Neural crest cell (in vitro differentiated cells): ENCODE measurements around the gene NPIPB8. TPM values are rescaled to one million over a fixed set of nuclear protein-coding genes. Genes with fewer than 3 reads are reported as not detected.
"Not testable (repeated sequence)": the region's sequence is repeated elsewhere in the genome, so short reads cannot be mapped to it uniquely, and the experiment has no call there.

Source experiments
- DNase-seq: peaks from one replicate; pipeline ENCODE4 v3.0.0; 2021; ENCODE audit warnings: low read depth, mixed read lengths, low spot score
- H3K27ac Mint-ChIP-seq: one replicate; pipeline ENCODE4 v1.8.0; 2021; ENCODE audit warnings: mild to moderate bottlenecking, mixed read lengths; ENCODE audit not compliant: unreplicated experiment
- H3K27me3 Mint-ChIP-seq: 2 replicates; pipeline ENCODE4 v1.8.0; 2021; ENCODE audit warnings: low read depth, mild to moderate bottlenecking, mixed read lengths
- H3K36me3 Mint-ChIP-seq: 2 replicates; pipeline ENCODE4 v1.8.0; 2021; ENCODE audit warnings: low read depth, mild to moderate bottlenecking, mixed read lengths
- H3K4me1 Mint-ChIP-seq: 2 replicates; pipeline ENCODE4 v1.8.0; 2021; ENCODE audit warnings: mixed read lengths
- H3K4me3 Mint-ChIP-seq: one replicate; pipeline ENCODE4 v1.8.0; 2021; ENCODE audit warnings: mild to moderate bottlenecking, mixed read lengths
- H3K9me3 Mint-ChIP-seq: 2 replicates; pipeline ENCODE4 v1.8.0; 2021; ENCODE audit warnings: mixed read lengths
- total RNA-seq: library from RNA; stranded (reverse); gene quantifications from 2 replicates; pipeline ENCODE4 v1.2.1, GENCODE V29; 2021
- TF ChIP-seq, protein P1 (sequence below): fragments of 200-600 bp; sonication (generic); conservative IDR thresholded peaks from 2 replicates; pipeline ENCODE4 v1.5.0; 2021; ENCODE audit warnings: antibody characterized with exemption, mild to moderate bottlenecking

NPIPB8 gene
- total RNA-seq, 1 donor from 2014 or later: not detected

GRCh38 chr16:28623172-28623711 is 14.6 kb upstream of the NPIPB8 start:
- DNase-seq: no peak
- TF ChIP-seq, protein P1, sequence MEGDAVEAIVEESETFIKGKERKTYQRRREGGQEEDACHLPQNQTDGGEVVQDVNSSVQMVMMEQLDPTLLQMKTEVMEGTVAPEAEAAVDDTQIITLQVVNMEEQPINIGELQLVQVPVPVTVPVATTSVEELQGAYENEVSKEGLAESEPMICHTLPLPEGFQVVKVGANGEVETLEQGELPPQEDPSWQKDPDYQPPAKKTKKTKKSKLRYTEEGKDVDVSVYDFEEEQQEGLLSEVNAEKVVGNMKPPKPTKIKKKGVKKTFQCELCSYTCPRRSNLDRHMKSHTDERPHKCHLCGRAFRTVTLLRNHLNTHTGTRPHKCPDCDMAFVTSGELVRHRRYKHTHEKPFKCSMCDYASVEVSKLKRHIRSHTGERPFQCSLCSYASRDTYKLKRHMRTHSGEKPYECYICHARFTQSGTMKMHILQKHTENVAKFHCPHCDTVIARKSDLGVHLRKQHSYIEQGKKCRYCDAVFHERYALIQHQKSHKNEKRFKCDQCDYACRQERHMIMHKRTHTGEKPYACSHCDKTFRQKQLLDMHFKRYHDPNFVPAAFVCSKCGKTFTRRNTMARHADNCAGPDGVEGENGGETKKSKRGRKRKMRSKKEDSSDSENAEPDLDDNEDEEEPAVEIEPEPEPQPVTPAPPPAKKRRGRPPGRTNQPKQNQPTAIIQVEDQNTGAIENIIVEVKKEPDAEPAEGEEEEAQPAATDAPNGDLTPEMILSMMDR: no peak
- H3K4me1 Mint-ChIP-seq: peaks cover 13% of the 10 kb centered on the region
- H3K27ac Mint-ChIP-seq: no peak overlapping the region
- H3K27me3 Mint-ChIP-seq: no peaks in the 10 kb centered on the region
- H3K4me3 Mint-ChIP-seq: no peak overlapping the region
- no peaks in the 10 kb centered on the region for H3K36me3 Mint-ChIP-seq
- H3K9me3 Mint-ChIP-seq: no peaks in the 10 kb centered on the region

DNA sequence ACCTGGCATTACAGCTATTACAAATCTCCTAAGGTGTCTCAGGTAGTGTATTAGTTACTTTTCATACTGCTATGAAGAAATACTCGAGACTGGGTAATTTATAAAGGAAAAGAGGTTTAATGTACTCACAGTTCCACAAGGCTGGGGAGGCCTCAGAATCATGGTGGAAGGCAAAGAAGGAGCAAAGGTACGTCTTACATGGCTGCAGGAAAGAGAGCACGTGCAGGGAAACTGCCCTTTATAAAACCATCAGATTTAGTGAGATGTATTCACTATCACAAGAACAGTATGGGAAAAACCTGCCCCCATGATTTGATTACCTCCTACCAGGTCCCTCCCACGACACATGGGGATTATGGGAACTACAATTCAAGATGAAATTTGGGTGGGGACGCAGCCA is 7.0 kb upstream of the NPIPB8 start:
- not testable (repeated sequence) for H3K4me3 Mint-ChIP-seq, DNase-seq, H3K27ac Mint-ChIP-seq, H3K36me3 Mint-ChIP-seq, H3K27me3 Mint-ChIP-seq, H3K9me3 Mint-ChIP-seq, H3K4me1 Mint-ChIP-seq

- not testable (repeated sequence) for H3K27me3 Mint-ChIP-seq, H3K9me3 Mint-ChIP-seq, H3K4me1 Mint-ChIP-seq, H3K27ac Mint-ChIP-seq, H3K4me3 Mint-ChIP-seq, H3K36me3 Mint-ChIP-seq, DNase-seq
These were observed 1.6 kb upstream of the NPIPB8 start for GRCh38 chr16:28636093-28636823.

DNA sequence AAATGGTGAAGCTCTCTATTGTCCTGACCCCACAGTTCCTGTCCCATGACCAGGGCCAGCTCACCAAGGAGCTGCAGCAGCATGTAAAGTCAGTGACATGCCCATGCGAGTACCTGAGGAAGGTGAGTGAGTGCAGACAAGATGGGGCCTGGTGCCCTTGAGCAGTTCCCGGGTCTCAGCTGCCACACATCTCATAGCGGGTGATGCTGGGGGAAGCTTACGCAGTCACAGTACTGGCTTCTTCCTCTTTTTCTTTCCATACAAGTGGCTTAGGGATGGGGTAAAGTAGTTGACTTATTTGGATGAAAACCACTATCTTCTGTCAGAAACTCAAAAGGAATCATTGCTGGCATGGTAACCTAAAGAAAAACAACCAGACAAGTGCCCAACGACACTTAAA is 494 bp downstream of the NPIPB8 start:
- H3K36me3 Mint-ChIP-seq, H3K9me3 Mint-ChIP-seq, H3K27ac Mint-ChIP-seq, H3K27me3 Mint-ChIP-seq, H3K4me1 Mint-ChIP-seq, H3K4me3 Mint-ChIP-seq, DNase-seq: not testable (repeated sequence)

DNA sequence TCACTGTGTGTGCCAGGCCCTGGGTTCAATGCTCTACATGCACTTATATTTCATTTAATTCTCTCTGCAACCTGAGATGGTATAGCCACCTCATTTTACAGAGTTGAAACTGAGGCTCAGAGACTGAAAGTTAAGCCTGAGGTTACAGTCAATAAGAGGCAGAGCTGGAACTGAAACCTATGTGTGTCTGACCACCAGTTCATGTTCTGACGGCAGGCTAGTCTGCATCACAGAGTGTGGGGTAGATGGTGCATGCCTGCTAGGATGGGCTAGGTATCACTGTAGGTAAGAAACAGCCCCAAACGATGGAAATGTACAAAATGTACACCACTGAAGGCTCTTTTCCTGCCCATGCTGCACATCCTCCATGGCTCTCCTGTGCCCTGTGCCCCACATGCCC is 2.1 kb downstream of the NPIPB8 start:
- H3K4me1 Mint-ChIP-seq, DNase-seq, H3K36me3 Mint-ChIP-seq, H3K27me3 Mint-ChIP-seq, H3K4me3 Mint-ChIP-seq, H3K27ac Mint-ChIP-seq, H3K9me3 Mint-ChIP-seq: not testable (repeated sequence)

DNA sequence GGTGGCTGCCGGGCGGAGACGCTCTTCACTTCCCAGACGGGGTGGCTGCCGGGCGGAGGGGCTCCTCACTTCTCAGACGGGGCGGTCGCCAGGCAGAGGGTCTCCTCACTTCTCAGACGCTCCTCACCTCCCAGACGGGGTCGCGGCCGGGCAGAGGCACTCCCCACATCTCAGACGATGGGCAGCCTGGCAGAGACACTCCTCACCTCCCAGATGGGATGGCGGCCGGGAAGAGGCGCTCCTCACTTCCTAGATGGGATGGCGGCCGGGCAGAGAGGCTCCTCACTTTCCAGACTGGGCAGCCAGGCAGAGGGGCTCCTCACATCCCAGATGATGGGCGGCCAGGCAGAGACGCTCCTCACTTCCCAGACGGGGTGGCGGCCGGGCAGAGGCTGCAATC is 28.4 kb downstream of the NPIPB8 start:
- H3K4me3 Mint-ChIP-seq, DNase-seq, H3K27me3 Mint-ChIP-seq: not testable (repeated sequence)

DNA sequence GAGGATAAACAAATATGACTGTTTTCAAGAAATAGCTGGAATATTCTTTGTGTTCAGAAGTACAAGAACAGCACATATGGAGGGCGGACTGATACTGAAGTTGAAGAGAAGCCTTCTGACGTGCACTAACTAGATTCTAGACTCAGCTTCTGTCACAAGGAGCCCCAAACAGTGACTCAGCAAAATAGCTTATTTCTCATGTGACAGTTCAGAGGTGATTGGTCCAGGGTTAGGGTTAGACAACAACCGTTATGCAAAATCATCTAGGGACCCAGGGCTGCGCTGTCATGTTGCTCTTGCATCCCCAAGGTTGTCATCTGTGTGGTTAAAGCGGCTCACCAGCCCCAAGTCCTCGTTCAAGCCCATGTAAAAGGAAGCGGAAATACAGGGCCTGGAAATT is 29.6 kb downstream of the NPIPB8 start:
- H3K4me1 Mint-ChIP-seq: not testable (repeated sequence)

More for the DNA sequence above, 28.4 kb downstream of the NPIPB8 start:
- H3K9me3 Mint-ChIP-seq, H3K4me1 Mint-ChIP-seq, H3K27ac Mint-ChIP-seq, H3K36me3 Mint-ChIP-seq: not testable (repeated sequence)

DNA sequence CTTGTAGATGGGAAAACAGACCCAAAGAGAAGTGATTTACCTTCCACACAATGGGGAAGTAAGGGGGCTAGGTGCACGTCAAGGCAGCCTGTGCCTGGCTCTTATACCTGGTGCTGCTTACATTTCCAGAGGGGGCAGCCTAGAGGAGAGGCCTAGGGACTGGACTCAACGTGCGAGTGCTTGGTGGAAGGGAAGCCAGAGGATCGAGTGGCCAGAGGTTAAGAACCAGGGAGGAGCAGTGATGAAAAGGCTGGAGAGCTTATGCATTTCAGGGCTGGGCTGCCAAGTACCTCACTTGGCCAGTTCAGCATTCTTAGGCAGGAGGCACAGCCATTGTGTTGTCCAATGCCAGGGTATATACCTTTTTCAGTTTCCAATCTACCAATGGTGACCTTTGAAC is 30.3 kb downstream of the NPIPB8 start:
- H3K4me1 Mint-ChIP-seq, DNase-seq: not testable (repeated sequence)

More for the DNA sequence above, 29.6 kb downstream of the NPIPB8 start:
- H3K9me3 Mint-ChIP-seq, H3K27ac Mint-ChIP-seq, DNase-seq, H3K36me3 Mint-ChIP-seq, H3K27me3 Mint-ChIP-seq, H3K4me3 Mint-ChIP-seq: not testable (repeated sequence)

GRCh38 chr16:28688327-28688952 is 50.6 kb downstream of the NPIPB8 start:
- not testable (repeated sequence) for H3K9me3 Mint-ChIP-seq, H3K4me1 Mint-ChIP-seq, H3K4me3 Mint-ChIP-seq, DNase-seq, H3K27me3 Mint-ChIP-seq, H3K36me3 Mint-ChIP-seq, H3K27ac Mint-ChIP-seq

More for the DNA sequence above, 30.3 kb downstream of the NPIPB8 start:
- H3K36me3 Mint-ChIP-seq, H3K27ac Mint-ChIP-seq, H3K4me3 Mint-ChIP-seq, H3K9me3 Mint-ChIP-seq, H3K27me3 Mint-ChIP-seq: not testable (repeated sequence)

GRCh38 chr16:28689425-28689824 is 51.6 kb downstream of the NPIPB8 start:
- H3K36me3 Mint-ChIP-seq, H3K27ac Mint-ChIP-seq, DNase-seq, H3K4me3 Mint-ChIP-seq, H3K27me3 Mint-ChIP-seq, H3K9me3 Mint-ChIP-seq, H3K4me1 Mint-ChIP-seq: not testable (repeated sequence)

- not testable (repeated sequence) for H3K27me3 Mint-ChIP-seq, H3K27ac Mint-ChIP-seq, H3K4me1 Mint-ChIP-seq, H3K4me3 Mint-ChIP-seq, DNase-seq, H3K36me3 Mint-ChIP-seq, H3K9me3 Mint-ChIP-seq
These were observed 53.9 kb downstream of the NPIPB8 start for GRCh38 chr16:28691722-28692121.

DNA sequence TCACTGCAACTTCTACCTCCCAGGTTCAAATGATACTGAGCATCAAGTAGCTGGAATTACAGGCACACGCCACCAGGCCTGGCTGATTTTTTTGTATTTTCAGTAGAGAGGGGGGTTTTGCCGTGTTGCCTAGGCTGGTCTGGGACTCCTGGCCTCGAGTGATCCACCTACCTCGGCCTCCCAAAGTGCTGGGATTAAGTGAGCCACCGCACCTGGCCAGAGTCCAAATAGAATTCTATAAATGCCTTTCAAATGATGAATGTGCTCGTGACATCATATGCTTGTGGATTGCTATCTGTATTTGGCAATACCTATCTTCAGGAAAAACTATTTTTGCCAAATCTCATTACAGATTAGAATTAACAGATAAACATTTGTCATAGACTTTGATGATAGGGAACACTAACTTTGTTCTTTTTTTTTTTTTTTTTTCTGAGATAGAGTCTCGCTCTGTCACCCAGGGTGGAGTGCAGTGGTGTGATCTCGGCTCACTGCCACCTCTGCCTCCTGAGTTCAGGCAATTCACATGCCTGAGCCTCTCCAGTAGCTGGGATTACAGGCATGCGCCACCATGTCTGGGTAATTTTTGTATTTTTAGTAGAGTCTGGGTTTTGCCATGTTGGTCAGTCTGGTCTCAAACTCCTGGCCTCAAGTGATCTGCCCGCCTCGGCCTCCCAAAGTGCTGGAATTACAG is 55.5 kb downstream of the NPIPB8 start:
- not testable (repeated sequence) for DNase-seq, H3K36me3 Mint-ChIP-seq, H3K27me3 Mint-ChIP-seq, H3K4me1 Mint-ChIP-seq, H3K9me3 Mint-ChIP-seq, H3K4me3 Mint-ChIP-seq, H3K27ac Mint-ChIP-seq
